ENCODE results near the gene CHD6. TPM values are rescaled to one million over a fixed set of nuclear protein-coding genes. Genes with fewer than 3 reads are reported as not detected.

The CHD6 gene
- total RNA-seq, 2 donors from 2014 or later = 40.9 to 72.0 TPM

DNA sequence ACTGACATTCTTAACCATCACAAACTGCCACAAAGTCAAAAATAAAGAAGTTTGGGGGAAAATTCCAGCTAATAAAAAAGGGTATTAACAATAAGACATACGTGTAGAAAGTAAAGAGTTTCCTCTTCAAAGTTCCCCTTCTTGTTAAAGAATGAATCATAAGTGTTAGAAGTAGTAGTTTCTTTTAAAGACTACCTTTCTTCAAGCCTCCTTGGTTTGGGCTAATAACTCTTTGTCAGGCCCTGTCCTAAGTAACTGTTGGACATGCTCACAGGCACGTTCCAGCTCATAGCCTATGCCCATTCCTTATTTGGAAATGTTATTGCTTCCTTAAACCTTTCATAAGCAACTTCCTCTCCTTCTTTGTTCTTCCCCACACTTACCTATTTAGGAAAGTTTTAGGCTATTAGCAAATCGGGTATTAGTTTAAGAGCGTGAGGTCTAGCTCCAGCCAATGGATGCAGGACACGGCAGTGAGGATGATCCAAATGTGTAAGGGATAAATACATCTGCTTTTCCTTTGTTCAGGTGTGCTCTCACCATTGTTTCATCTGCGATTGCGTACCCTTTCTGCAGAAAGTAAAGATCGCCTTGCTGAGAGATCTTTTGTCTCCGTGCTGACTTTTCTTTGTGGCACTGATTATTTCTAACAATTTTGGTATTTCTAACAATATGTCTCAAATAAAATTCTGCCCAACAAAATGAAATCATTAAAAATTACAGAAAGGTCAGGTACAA is 64.9 kb downstream of the CHD6 start:
- Histone ChIP-seq H3K9me3 (no peaks in the 10 kb centered on the region), H3K27ac (peak overlapping the region; percentile 3 to 63), H3K4me3 (no peak overlapping the region), H3K27me3 (replicated peaks; ENCODE audit: insufficient read depth) (no peaks in the 10 kb centered on the region), H3K36me3 (no peaks in the 10 kb centered on the region), H3K4me1 (replicated peaks) (no peaks in the 10 kb centered on the region)
- TF ChIP-seq, protein P1, sequence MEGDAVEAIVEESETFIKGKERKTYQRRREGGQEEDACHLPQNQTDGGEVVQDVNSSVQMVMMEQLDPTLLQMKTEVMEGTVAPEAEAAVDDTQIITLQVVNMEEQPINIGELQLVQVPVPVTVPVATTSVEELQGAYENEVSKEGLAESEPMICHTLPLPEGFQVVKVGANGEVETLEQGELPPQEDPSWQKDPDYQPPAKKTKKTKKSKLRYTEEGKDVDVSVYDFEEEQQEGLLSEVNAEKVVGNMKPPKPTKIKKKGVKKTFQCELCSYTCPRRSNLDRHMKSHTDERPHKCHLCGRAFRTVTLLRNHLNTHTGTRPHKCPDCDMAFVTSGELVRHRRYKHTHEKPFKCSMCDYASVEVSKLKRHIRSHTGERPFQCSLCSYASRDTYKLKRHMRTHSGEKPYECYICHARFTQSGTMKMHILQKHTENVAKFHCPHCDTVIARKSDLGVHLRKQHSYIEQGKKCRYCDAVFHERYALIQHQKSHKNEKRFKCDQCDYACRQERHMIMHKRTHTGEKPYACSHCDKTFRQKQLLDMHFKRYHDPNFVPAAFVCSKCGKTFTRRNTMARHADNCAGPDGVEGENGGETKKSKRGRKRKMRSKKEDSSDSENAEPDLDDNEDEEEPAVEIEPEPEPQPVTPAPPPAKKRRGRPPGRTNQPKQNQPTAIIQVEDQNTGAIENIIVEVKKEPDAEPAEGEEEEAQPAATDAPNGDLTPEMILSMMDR (IDR thresholded peaks at IDR 0.05) = no peak
- TF ChIP-seq POLR2AphosphoS5 (IDR thresholded peaks at IDR 0.05) (no peak), POLR2A (IDR thresholded peaks at IDR 0.05) (no peak)
- intact Hi-C loops (cut with DNase I) = no loop called here
- WGBS = 88% methylated on average over 9 of the region's 9 CpGs
- no peak for DNase-seq (ENCODE audit: low spot score)

- intact Hi-C loops (cut with DNase I) = no loop called here
- Histone ChIP-seq H3K4me3 (no peak overlapping the region), H3K9me3 (no peaks in the 10 kb centered on the region), H3K27me3 (replicated peaks; ENCODE audit: insufficient read depth) (no peaks in the 10 kb centered on the region), H3K4me1 (replicated peaks) (no peaks in the 10 kb centered on the region), H3K27ac (peak overlapping the region in 1 of 2 donors; percentile 63), H3K36me3 (no peaks in the 10 kb centered on the region)
- no peak for DNase-seq (ENCODE audit: low spot score)
- no peak for TF ChIP-seq POLR2A (IDR thresholded peaks at IDR 0.05)
- WGBS = 94% methylated on average over 5 of the region's 5 CpGs
Measured at GRCh38 chr20:41552295-41553068, 65.7 kb downstream of the CHD6 start.

GRCh38 chr20:41551011-41551705 is 67.0 kb downstream of the CHD6 start:
- Histone ChIP-seq H3K36me3 (no peaks in the 10 kb centered on the region), H3K27ac (no peak overlapping the region), H3K4me1 (replicated peaks) (no peaks in the 10 kb centered on the region), H3K9me3 (no peaks in the 10 kb centered on the region), H3K4me3 (no peak overlapping the region), H3K27me3 (replicated peaks; ENCODE audit: insufficient read depth) (no peaks in the 10 kb centered on the region)
- 36% methylated on average over 3 of the region's 3 CpGs for WGBS
- TF ChIP-seq POLR2AphosphoS5 (IDR thresholded peaks at IDR 0.05) (no peak), POLR2A (IDR thresholded peaks at IDR 0.05) (no peak)
- TF ChIP-seq, protein P1 (IDR thresholded peaks at IDR 0.05) = no peak
- no peak for DNase-seq (ENCODE audit: low spot score)
- intact Hi-C loops (cut with DNase I) = no loop called here

- TF ChIP-seq POLR2AphosphoS5 (IDR thresholded peaks at IDR 0.05) (no peak), POLR2A (IDR thresholded peaks at IDR 0.05) (no peak)
- TF ChIP-seq, protein P1 (IDR thresholded peaks at IDR 0.05) = no peak
- 93% methylated on average over 8 of the region's 8 CpGs for WGBS
- Histone ChIP-seq H3K27me3 (replicated peaks; ENCODE audit: insufficient read depth) (no peaks in the 10 kb centered on the region), H3K4me3 (no peak overlapping the region), H3K4me1 (replicated peaks) (no peaks in the 10 kb centered on the region), H3K36me3 (no peaks in the 10 kb centered on the region), H3K9me3 (no peaks in the 10 kb centered on the region), H3K27ac (no peak overlapping the region)
- intact Hi-C loops (cut with DNase I) = no loop called here
- DNase-seq (ENCODE audit: low spot score) = no peak
Measured at GRCh38 chr20:41547221-41547620, 71.0 kb downstream of the CHD6 start.

GRCh38 chr20:41546535-41546934 is 71.6 kb downstream of the CHD6 start:
- intact Hi-C loops (cut with DNase I) = no loop called here
- no peak for DNase-seq (ENCODE audit: low spot score)
- H3K27ac ChIP-seq = no peak overlapping the region

More at GRCh38 chr20:41546535-41546934, 71.6 kb downstream of the CHD6 start:
- H3K4me3 ChIP-seq = no peak overlapping the region
- TF ChIP-seq POLR2AphosphoS5 (IDR thresholded peaks at IDR 0.05) = no peak
- TF ChIP-seq POLR2A (IDR thresholded peaks at IDR 0.05) = no peak
- TF ChIP-seq, protein P1 (IDR thresholded peaks at IDR 0.05) = no peak
- H3K36me3 ChIP-seq = no peaks in the 10 kb centered on the region
- H3K27me3 ChIP-seq (replicated peaks; ENCODE audit: insufficient read depth) = no peaks in the 10 kb centered on the region
- no peaks in the 10 kb centered on the region for H3K9me3 ChIP-seq
- 91% methylated on average over 4 of the region's 4 CpGs for WGBS
- no peaks in the 10 kb centered on the region for H3K4me1 ChIP-seq (replicated peaks)

Data from prostate gland (tissue), 2 donors.